22Rv1 (cell line): ENCODE results near the gene CYTH1.

ENCODE experiments used
- ZFX ChIP-seq: fragments of 450-650 bp; IDR thresholded peaks from 2 replicates; pipeline ENCODE4 v1.6.1; 2017; ENCODE audit warnings: antibody characterized with exemption, borderline replicate concordance
- TF ChIP-seq, protein P1 (sequence below): fragments of 450-650 bp; IDR thresholded peaks from 2 replicates; pipeline ENCODE4 v1.5.1; 2017; ENCODE audit warnings: mild to moderate bottlenecking

DNA sequence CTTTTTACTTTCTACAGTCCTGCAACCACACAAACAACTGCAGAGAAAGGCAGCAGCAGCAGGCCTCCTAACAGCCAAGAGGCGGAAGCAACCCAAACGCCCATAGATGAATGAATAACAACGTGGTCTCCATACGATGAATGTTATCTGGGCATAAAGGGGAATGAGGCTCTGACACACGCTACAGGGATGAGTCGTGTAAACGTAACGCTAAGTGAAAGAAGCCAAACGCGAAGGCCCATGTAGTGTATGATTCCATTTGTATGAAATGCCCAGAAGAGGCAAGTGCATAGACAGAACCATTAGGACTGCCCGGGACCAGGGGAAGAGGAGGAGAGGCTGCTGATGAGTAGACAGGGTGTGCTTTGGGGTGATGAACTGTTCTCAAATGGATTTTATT lies 110.1 kb downstream of the CYTH1 start:
- TF ChIP-seq, protein P1, sequence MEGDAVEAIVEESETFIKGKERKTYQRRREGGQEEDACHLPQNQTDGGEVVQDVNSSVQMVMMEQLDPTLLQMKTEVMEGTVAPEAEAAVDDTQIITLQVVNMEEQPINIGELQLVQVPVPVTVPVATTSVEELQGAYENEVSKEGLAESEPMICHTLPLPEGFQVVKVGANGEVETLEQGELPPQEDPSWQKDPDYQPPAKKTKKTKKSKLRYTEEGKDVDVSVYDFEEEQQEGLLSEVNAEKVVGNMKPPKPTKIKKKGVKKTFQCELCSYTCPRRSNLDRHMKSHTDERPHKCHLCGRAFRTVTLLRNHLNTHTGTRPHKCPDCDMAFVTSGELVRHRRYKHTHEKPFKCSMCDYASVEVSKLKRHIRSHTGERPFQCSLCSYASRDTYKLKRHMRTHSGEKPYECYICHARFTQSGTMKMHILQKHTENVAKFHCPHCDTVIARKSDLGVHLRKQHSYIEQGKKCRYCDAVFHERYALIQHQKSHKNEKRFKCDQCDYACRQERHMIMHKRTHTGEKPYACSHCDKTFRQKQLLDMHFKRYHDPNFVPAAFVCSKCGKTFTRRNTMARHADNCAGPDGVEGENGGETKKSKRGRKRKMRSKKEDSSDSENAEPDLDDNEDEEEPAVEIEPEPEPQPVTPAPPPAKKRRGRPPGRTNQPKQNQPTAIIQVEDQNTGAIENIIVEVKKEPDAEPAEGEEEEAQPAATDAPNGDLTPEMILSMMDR: no peak
- no peak for TF ChIP-seq ZFX
